ENCODE results near the gene SLC25A48. TPM values are rescaled to one million over a fixed set of nuclear protein-coding genes. Genes with fewer than 3 reads are reported as not detected.

SLC25A48 gene
- polyA plus RNA-seq, 1 donor (not counting 4 experiments of a cell fraction or from before 2014, with no cell fraction given) = not detected

DNA sequence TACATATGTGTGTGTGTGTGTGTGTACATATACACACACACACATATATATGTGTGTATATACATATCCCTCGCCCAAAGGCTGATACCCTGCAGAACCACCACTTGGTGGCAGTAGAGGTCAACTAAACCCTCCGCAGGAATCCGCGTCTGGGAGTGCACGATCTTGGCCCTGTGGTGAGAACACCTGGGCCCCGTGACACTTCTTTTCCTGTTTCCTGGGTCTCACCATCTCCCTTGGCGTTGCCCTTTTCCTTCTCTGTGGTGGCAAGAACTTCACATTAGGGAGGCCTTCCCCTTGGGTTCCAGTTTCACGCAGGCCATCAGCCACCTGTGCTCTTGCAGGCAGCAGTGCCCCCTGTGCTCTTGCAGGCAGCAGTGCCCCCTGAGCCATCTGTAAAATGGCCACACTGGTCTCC lies 53.0 kb downstream of the SLC25A48 start:
- H2AFZ ChIP-seq (ENCODE audit: control insufficient read depth, low read length) = no peak overlapping the region

GRCh38 chr5:135887881-135888614 lies 53.6 kb downstream of the SLC25A48 start:
- Histone ChIP-seq H4K20me1 (ENCODE audit: control insufficient read depth, extremely low read depth, insufficient read depth, low read length) (no peaks in the 10 kb centered on the region), H3K9me3 (ENCODE audit: control insufficient read depth, low read depth, low read length) (no peaks in the 10 kb centered on the region), H3K4me2 (ENCODE audit: control insufficient read depth, extremely low read depth, insufficient read depth, low read depth, low read length) (no peak overlapping the region), H3K9ac (ENCODE audit: control insufficient read depth, extremely low read depth, insufficient read depth, low read length) (no peak overlapping the region), H2AFZ (ENCODE audit: control insufficient read depth, low read length) (no peak overlapping the region), H3K27ac (ENCODE audit: control insufficient read depth, insufficient read depth, low read length) (no peak overlapping the region), H3K9me1 (ENCODE audit: control insufficient read depth, extremely low read depth, insufficient read depth, low read length) (no peaks in the 10 kb centered on the region), H3K4me3 (ENCODE audit: control insufficient read depth in 2 of 3, extremely low read depth in 1 of 3, insufficient read depth in 2 of 3, low read depth in 1 of 3, low read length in 3 of 3) (no peak overlapping the region), H3K4me1 (ENCODE audit: control insufficient read depth, extremely low read depth, insufficient read depth, low read length) (no peaks in the 10 kb centered on the region), H3K79me2 (ENCODE audit: control insufficient read depth, insufficient read depth, low read length) (no peaks in the 10 kb centered on the region), H3K27me3 (ENCODE audit: control insufficient read depth, extremely low read depth, insufficient read depth, low read length) (peaks cover 10% of the 10 kb centered on the region), H3K36me3 (ENCODE audit: control insufficient read depth in 2 of 2, extremely low read depth in 1 of 2, insufficient read depth in 2 of 2, low read length in 2 of 2) (no peaks in the 10 kb centered on the region)
- dilution Hi-C loops (cut with MboI; ENCODE audit: extremely low pct_ligation_motif_present, low sequenced_read_pairs) = no loop called here
- DNase-seq (ENCODE audit: low read depth, low spot score) (no peak), FAIRE-seq (no peak)
- TF ChIP-seq CTCF (optimal IDR thresholded peaks at IDR 0.05 in 1 of 3, IDR thresholded peaks at IDR 0.05 in 1 of 3, conservative IDR thresholded peaks at IDR 0.05 in 1 of 3; ENCODE audit: extremely low read depth in 1 of 3, insufficient read depth in 2 of 3, low read length in 3 of 3) (no peak), EZH2 (IDR thresholded peaks at IDR 0.05; ENCODE audit: low read length) (no peak)

More for the DNA sequence above, 53.0 kb downstream of the SLC25A48 start:
- Histone ChIP-seq H3K9me3 (ENCODE audit: control insufficient read depth, low read depth, low read length) (no peaks in the 10 kb centered on the region), H3K9ac (ENCODE audit: control insufficient read depth, extremely low read depth, insufficient read depth, low read length) (no peak overlapping the region), H3K4me3 (ENCODE audit: control insufficient read depth in 2 of 3, extremely low read depth in 1 of 3, insufficient read depth in 2 of 3, low read depth in 1 of 3, low read length in 3 of 3) (no peak overlapping the region), H4K20me1 (ENCODE audit: control insufficient read depth, extremely low read depth, insufficient read depth, low read length) (no peaks in the 10 kb centered on the region), H3K36me3 (ENCODE audit: control insufficient read depth in 2 of 2, extremely low read depth in 1 of 2, insufficient read depth in 2 of 2, low read length in 2 of 2) (no peaks in the 10 kb centered on the region), H3K9me1 (ENCODE audit: control insufficient read depth, extremely low read depth, insufficient read depth, low read length) (no peaks in the 10 kb centered on the region), H3K4me1 (ENCODE audit: control insufficient read depth, extremely low read depth, insufficient read depth, low read length) (no peaks in the 10 kb centered on the region), H3K27me3 (ENCODE audit: control insufficient read depth, extremely low read depth, insufficient read depth, low read length) (peaks cover 10% of the 10 kb centered on the region), H3K4me2 (ENCODE audit: control insufficient read depth, extremely low read depth, insufficient read depth, low read depth, low read length) (no peak overlapping the region), H3K27ac (ENCODE audit: control insufficient read depth, insufficient read depth, low read length) (no peak overlapping the region), H3K79me2 (ENCODE audit: control insufficient read depth, insufficient read depth, low read length) (no peaks in the 10 kb centered on the region)
- no peak for DNase-seq (ENCODE audit: low read depth, low spot score)
- TF ChIP-seq CTCF (optimal IDR thresholded peaks at IDR 0.05 in 1 of 3, IDR thresholded peaks at IDR 0.05 in 1 of 3, conservative IDR thresholded peaks at IDR 0.05 in 1 of 3; ENCODE audit: extremely low read depth in 1 of 3, insufficient read depth in 2 of 3, low read length in 3 of 3) (peak; percentile 76 to 91 (median 79)), EZH2 (IDR thresholded peaks at IDR 0.05; ENCODE audit: low read length) (no peak)
- FAIRE-seq = peak; percentile 90
- dilution Hi-C loops (cut with MboI; ENCODE audit: extremely low pct_ligation_motif_present, low sequenced_read_pairs) = no loop called here

All from keratinocyte (primary cell).